Suprapubic skin (tissue), 3 donors: ENCODE data around the gene CORO1C.

Experiments used
- CTCF ChIP-seq, 2 donors: fragments of 200-600 bp in 1 of 2; fragments of 450-650 bp in 1 of 2; sonication (generic) in 1 of 2; IDR thresholded peaks; one replicate each; pipeline ENCODE4 v1.5.1; 2016 to 2019; ENCODE audit warnings: antibody characterized with exemption in 2 of 2, mild to moderate bottlenecking in 1 of 2, moderate library complexity in 1 of 2
- POLR2A ChIP-seq, 2 donors: fragments of 450-650 bp; IDR thresholded peaks; one replicate each; pipeline ENCODE4 v1.6.1; 2017; ENCODE audit warnings: antibody characterized with exemption in 2 of 2, mild to moderate bottlenecking in 2 of 2, moderate library complexity in 2 of 2

- no peak for TF ChIP-seq CTCF (IDR thresholded peaks at IDR 0.05)
- no peak for TF ChIP-seq POLR2A (IDR thresholded peaks at IDR 0.05)
These were observed 128.2 kb downstream of the CORO1C start for GRCh38 chr12:108602976-108603704.
